SHP77 (cell line): ENCODE data around the gene MYO9B.
"Not testable (repeated sequence)": the region's sequence is repeated elsewhere in the genome, so short reads cannot be mapped to it uniquely, and the experiment has no call there.

Experiments used
- DNase-seq, 2 experiments: peaks; one replicate each; lab custom pipeline; 2025; lab: John Stamatoyannopoulos, UW

MYO9B gene

GRCh38 chr19:17114414-17114831 lies 38.8 kb downstream of the MYO9B start:
- no peak for DNase-seq

- no peak for DNase-seq
These were observed 41.6 kb downstream of the MYO9B start for GRCh38 chr19:17116996-17117702.

GRCh38 chr19:17118957-17119356 lies 43.4 kb downstream of the MYO9B start:
- DNase-seq: no peak

GRCh38 chr19:17121736-17122293 lies 46.2 kb downstream of the MYO9B start:
- DNase-seq: no peak

- DNase-seq: no peak
These were observed 47.5 kb downstream of the MYO9B start for GRCh38 chr19:17123041-17123440.

GRCh38 chr19:17124025-17124424 lies 48.4 kb downstream of the MYO9B start:
- no peak for DNase-seq

- no peak for DNase-seq
These were observed 49.6 kb downstream of the MYO9B start for GRCh38 chr19:17125062-17125727.

- no peak for DNase-seq
These were observed 50.4 kb downstream of the MYO9B start for GRCh38 chr19:17125728-17126677.

- DNase-seq: no peak
These were observed 52.1 kb downstream of the MYO9B start for GRCh38 chr19:17127671-17128070.

- DNase-seq: no peak
These were observed 52.8 kb downstream of the MYO9B start for GRCh38 chr19:17128403-17128802.

- DNase-seq: no peak
These were observed 53.2 kb downstream of the MYO9B start for GRCh38 chr19:17128820-17129219.

- no peak for DNase-seq
These were observed 53.8 kb downstream of the MYO9B start for GRCh38 chr19:17129377-17129776.

GRCh38 chr19:17135001-17135853 lies 59.6 kb downstream of the MYO9B start:
- DNase-seq: no peak

- DNase-seq: no peak
These were observed 60.4 kb downstream of the MYO9B start for GRCh38 chr19:17136021-17136420.

- no peak for DNase-seq
These were observed 61.0 kb downstream of the MYO9B start for GRCh38 chr19:17136617-17137016.

- DNase-seq: no peak
These were observed 61.8 kb downstream of the MYO9B start for GRCh38 chr19:17137417-17137816.

- DNase-seq: not testable (repeated sequence)
These were observed 62.7 kb downstream of the MYO9B start for GRCh38 chr19:17138052-17138846.

GRCh38 chr19:17138937-17139598 lies 63.5 kb downstream of the MYO9B start:
- no peak for DNase-seq

GRCh38 chr19:17144771-17145170 lies 69.2 kb downstream of the MYO9B start:
- DNase-seq: not testable (repeated sequence)
